Liver (tissue), 9 donors: ENCODE results near the gene ITGA8. TPM values are rescaled to one million over a fixed set of nuclear protein-coding genes. Genes with fewer than 3 reads are reported as not detected.

ENCODE experiments used
- DNase-seq: peaks from one replicate; pipeline ENCODE4 v3.0.0-alpha.2; 2017; ENCODE audit warnings: low spot score
- H3K27ac ChIP-seq, 2 donors: one replicate each; pipeline ENCODE4 v1.7.0; 2013; ENCODE audit warnings: inconsistent platforms in 2 of 2, low read length in 2 of 2, control low read depth in 1 of 2, low read depth in 1 of 2, mild to moderate bottlenecking in 1 of 2
- H3K27me3 ChIP-seq, 4 donors: one replicate each; pipeline versions ENCODE4 v1.6.1 to v1.7.0; 2013; ENCODE audit warnings: low read length in 3 of 4, inconsistent platforms in 1 of 4, mild to moderate bottlenecking in 1 of 4, moderate library complexity in 1 of 4; ENCODE audit not compliant: control insufficient read depth in 4 of 4, insufficient read depth in 4 of 4
- H3K36me3 ChIP-seq, 4 donors: one replicate each; pipeline versions ENCODE4 v1.6.1 to v1.7.0; 2013; ENCODE audit warnings: low read length in 3 of 4, mild to moderate bottlenecking in 3 of 4, low read depth in 1 of 4, moderate library complexity in 1 of 4; ENCODE audit not compliant: control insufficient read depth in 4 of 4, insufficient read depth in 3 of 4
- H3K4me1 ChIP-seq, 4 donors: one replicate each; pipeline versions ENCODE4 v1.6.1 to v1.7.0; 2013; ENCODE audit warnings: low read length in 3 of 4, mild to moderate bottlenecking in 3 of 4, moderate library complexity in 1 of 4; ENCODE audit not compliant: control insufficient read depth in 4 of 4, insufficient read depth in 4 of 4
- H3K4me3 ChIP-seq, 3 donors: one replicate each; pipeline versions ENCODE4 v1.6.1 to v1.7.0; 2013; ENCODE audit warnings: low read length in 3 of 3, control low read depth in 1 of 3, low read depth in 1 of 3, mild to moderate bottlenecking in 1 of 3
- H3K9ac ChIP-seq, 2 donors: one replicate each; pipeline ENCODE4 v1.7.0; 2013; ENCODE audit warnings: low read length in 2 of 2, mild to moderate bottlenecking in 2 of 2, moderate library complexity in 2 of 2, control low read depth in 1 of 2, low read depth in 1 of 2
- H3K9me3 ChIP-seq, 4 donors: one replicate each; pipeline versions ENCODE4 v1.6.1 to v1.7.0; 2013; ENCODE audit warnings: low read length in 3 of 4; ENCODE audit not compliant: control insufficient read depth in 4 of 4
- EGR1 ChIP-seq, 2 donors: IDR thresholded peaks; 2 replicates each; pipeline ENCODE4 v1.6.1; 2016 to 2018; ENCODE audit warnings: antibody characterized with exemption in 2 of 2, low read depth in 2 of 2
- FOXA1 ChIP-seq: IDR thresholded peaks from 2 replicates; pipeline ENCODE4 v1.6.1; 2016; ENCODE audit warnings: antibody characterized with exemption
- FOXA2 ChIP-seq: IDR thresholded peaks from 2 replicates; pipeline ENCODE4 v1.6.1; 2016; ENCODE audit warnings: antibody characterized with exemption
- GABPA ChIP-seq, 2 donors: IDR thresholded peaks in 1 of 2; conservative IDR thresholded peaks in 1 of 2; 2 replicates each; pipeline ENCODE4 v1.6.1; 2016; ENCODE audit warnings: antibody characterized with exemption in 2 of 2, mild to moderate bottlenecking in 1 of 2, moderate library complexity in 1 of 2
- HNF4A ChIP-seq, 2 donors: conservative IDR thresholded peaks; 2 replicates each; pipeline ENCODE4 v1.6.1; 2016; ENCODE audit warnings: antibody characterized with exemption in 2 of 2, mild to moderate bottlenecking in 2 of 2
- HNF4G ChIP-seq: IDR thresholded peaks from 2 replicates; pipeline ENCODE4 v1.6.1; 2016; ENCODE audit warnings: antibody characterized with exemption
- JUND ChIP-seq, 2 donors: IDR thresholded peaks; 2 replicates each; pipeline ENCODE4 v1.6.1; 2016; ENCODE audit warnings: antibody characterized with exemption in 2 of 2
- NR2F2 ChIP-seq: IDR thresholded peaks from 2 replicates; pipeline ENCODE4 v1.6.1; 2016; ENCODE audit warnings: antibody characterized with exemption
- RAD21 ChIP-seq, 2 donors: IDR thresholded peaks; 2 replicates each; pipeline ENCODE4 v1.6.1; 2016; ENCODE audit warnings: antibody characterized with exemption in 2 of 2, mild to moderate bottlenecking in 2 of 2
- REST ChIP-seq: IDR thresholded peaks from 2 replicates; pipeline ENCODE4 v1.6.1; 2016; ENCODE audit warnings: antibody characterized with exemption, mild to moderate bottlenecking
- RXRA ChIP-seq, 2 donors: IDR thresholded peaks; 2 replicates each; pipeline ENCODE4 v1.6.1; 2017 to 2018; ENCODE audit warnings: antibody characterized with exemption in 2 of 2, mild to moderate bottlenecking in 1 of 2
- SP1 ChIP-seq: IDR thresholded peaks from 2 replicates; pipeline ENCODE4 v1.6.1; 2018; ENCODE audit warnings: antibody characterized with exemption, mild to moderate bottlenecking
- YY1 ChIP-seq: IDR thresholded peaks from 2 replicates; pipeline ENCODE4 v1.6.1; 2016; ENCODE audit warnings: antibody characterized with exemption, mild to moderate bottlenecking
- ZBTB33 ChIP-seq: IDR thresholded peaks from 2 replicates; pipeline ENCODE4 v1.6.1; 2016; ENCODE audit warnings: antibody characterized with exemption
- WGBS: extraction: QIAGEN DNeasy Blood & Tissue Kit; methylation state at CpG from one replicate; pipeline ENCODE4 v1.1.7; 2013; 5-methylcytosine and 5-hydroxymethylcytosine counted together
- polyA plus RNA-seq, 2 donors: library from polyadenylated mRNA; stranded (reverse) in 1 of 2; unstranded in 1 of 2; fragments of 200-250 nt in 1 of 2; fragments of >200 nt in 1 of 2; fragmentation: Nextera tagmentation in 1 of 2; extraction: Ambion mirVana in 1 of 2; gene quantifications; one replicate each; pipeline versions ENCODE4 v1.2.1 to v1.2.3, GENCODE V29; 2013 to 2015
- total RNA-seq, 2 donors: library from RNA; depleted of rRNA; stranded (reverse); fragments of >200 nt; gene quantifications; one replicate each; pipeline ENCODE4 v1.2.3, GENCODE V29; 2014
- TF ChIP-seq, protein P1 (sequence below): fragments of 150-350 bp; IDR thresholded peaks from 2 replicates; pipeline ENCODE4 v1.5.1; 2017; ENCODE audit warnings: improper control_type of control experiment, low read depth, low read length; ENCODE audit not compliant: missing input control
- TF ChIP-seq, protein P2 (sequence below): IDR thresholded peaks from 2 replicates; pipeline ENCODE4 v1.6.1; 2016; ENCODE audit warnings: antibody characterized with exemption
- TF ChIP-seq, protein P3 (sequence below): IDR thresholded peaks from 2 replicates; pipeline ENCODE4 v1.6.1; 2016; ENCODE audit warnings: antibody characterized with exemption
- donor health status: healthy.
- donor health status: healthy.
- donor health status: healthy.
- donor health status: healthy.
- donor health status: healthy.

The ITGA8 gene
- total and polyA plus RNA-seq, 4 donors = 0.06 to 1.0 (median 0.60) TPM

DNA sequence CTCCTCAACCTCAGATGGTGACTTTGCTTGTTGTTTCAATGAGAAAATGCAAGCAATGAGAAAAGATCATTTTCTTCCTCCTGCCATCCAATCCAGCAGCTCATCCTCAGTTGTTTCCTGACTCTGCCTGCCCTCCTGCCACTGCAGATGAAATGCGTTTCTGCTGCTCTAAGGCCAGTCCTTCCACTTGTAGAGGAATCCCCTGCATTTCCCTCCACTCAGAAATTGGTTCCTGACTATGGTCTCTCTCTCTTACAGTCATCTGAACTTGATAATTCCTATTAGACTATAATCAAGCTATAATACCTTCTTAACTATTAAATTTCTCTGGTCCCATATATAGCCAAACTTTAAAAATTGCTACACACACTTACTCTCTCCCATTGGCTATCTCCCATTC lies 14.4 kb downstream of the ITGA8 start (continued):
- TF ChIP-seq, protein P1, sequence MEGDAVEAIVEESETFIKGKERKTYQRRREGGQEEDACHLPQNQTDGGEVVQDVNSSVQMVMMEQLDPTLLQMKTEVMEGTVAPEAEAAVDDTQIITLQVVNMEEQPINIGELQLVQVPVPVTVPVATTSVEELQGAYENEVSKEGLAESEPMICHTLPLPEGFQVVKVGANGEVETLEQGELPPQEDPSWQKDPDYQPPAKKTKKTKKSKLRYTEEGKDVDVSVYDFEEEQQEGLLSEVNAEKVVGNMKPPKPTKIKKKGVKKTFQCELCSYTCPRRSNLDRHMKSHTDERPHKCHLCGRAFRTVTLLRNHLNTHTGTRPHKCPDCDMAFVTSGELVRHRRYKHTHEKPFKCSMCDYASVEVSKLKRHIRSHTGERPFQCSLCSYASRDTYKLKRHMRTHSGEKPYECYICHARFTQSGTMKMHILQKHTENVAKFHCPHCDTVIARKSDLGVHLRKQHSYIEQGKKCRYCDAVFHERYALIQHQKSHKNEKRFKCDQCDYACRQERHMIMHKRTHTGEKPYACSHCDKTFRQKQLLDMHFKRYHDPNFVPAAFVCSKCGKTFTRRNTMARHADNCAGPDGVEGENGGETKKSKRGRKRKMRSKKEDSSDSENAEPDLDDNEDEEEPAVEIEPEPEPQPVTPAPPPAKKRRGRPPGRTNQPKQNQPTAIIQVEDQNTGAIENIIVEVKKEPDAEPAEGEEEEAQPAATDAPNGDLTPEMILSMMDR = no peak

- no peak overlapping the region for H3K4me3 ChIP-seq
- no peak for DNase-seq
Observed at GRCh38 chr10:15704581-15704968, 15.1 kb downstream of the ITGA8 start.

More at GRCh38 chr10:15704581-15704968, 15.1 kb downstream of the ITGA8 start:
- no peak for TF ChIP-seq YY1
- TF ChIP-seq RAD21 (IDR thresholded peaks at IDR 0.05) = no peak
- TF ChIP-seq JUND (IDR thresholded peaks at IDR 0.05) = no peak
- no peak for TF ChIP-seq HNF4G
- no peak for TF ChIP-seq EGR1 (IDR thresholded peaks at IDR 0.05; ENCODE audit: low read depth in 2 of 2)
- TF ChIP-seq SP1 = no peak
- TF ChIP-seq GABPA (IDR thresholded peaks at IDR 0.05 in 1 of 2, conservative IDR thresholded peaks at IDR 0.05 in 1 of 2) = no peak
- TF ChIP-seq ZBTB33 = no peak
- TF ChIP-seq, protein P2, sequence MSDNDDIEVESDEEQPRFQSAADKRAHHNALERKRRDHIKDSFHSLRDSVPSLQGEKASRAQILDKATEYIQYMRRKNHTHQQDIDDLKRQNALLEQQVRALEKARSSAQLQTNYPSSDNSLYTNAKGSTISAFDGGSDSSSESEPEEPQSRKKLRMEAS = no peak
- TF ChIP-seq, protein P3, sequence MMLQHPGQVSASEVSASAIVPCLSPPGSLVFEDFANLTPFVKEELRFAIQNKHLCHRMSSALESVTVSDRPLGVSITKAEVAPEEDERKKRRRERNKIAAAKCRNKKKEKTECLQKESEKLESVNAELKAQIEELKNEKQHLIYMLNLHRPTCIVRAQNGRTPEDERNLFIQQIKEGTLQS = no peak
- no peak for TF ChIP-seq REST
- no peak for TF ChIP-seq NR2F2
- TF ChIP-seq FOXA1 = no peak
- no peak for TF ChIP-seq HNF4A (conservative IDR thresholded peaks at IDR 0.05)
- no peak for TF ChIP-seq FOXA2
- no peak for TF ChIP-seq RXRA (IDR thresholded peaks at IDR 0.05)
- H3K36me3 ChIP-seq = no peaks in the 10 kb centered on the region
- H3K27me3 ChIP-seq = peaks cover 0 to 2% (median 0%) of the 10 kb centered on the region in 4 donors
- 70% methylated on average over 2 of the region's 2 CpGs for WGBS
- no peak overlapping the region for H3K9ac ChIP-seq
- H3K4me1 ChIP-seq = no peaks in the 10 kb centered on the region
- H3K27ac ChIP-seq = no peak overlapping the region
- no peaks in the 10 kb centered on the region for H3K9me3 ChIP-seq
